H1 (cell line): Measurements from ENCODE around the gene LRRIQ3.

ENCODE experiments used
- CHD1 ChIP-seq: IDR thresholded peaks from 2 replicates; pipeline ENCODE4 v1.6.1; 2012; ENCODE audit warnings: low read depth, low read length, improper control_type of control experiment
- CTCF ChIP-seq, 3 experiments: IDR thresholded peaks; 1 replicate in 2 of 3; 2 replicates in 1 of 3; pipeline versions ENCODE4 v1.5.1 to v1.6.1; 2011; ENCODE audit warnings: low read length in 3 of 3, mild to moderate bottlenecking in 3 of 3, inconsistent platforms in 2 of 3, low read depth in 1 of 3, moderate library complexity in 1 of 3; ENCODE audit not compliant: insufficient read depth in 1 of 3; ENCODE audit errors: control extremely low read depth in 1 of 3
- KDM5A ChIP-seq: fragments of 200-600 bp; IDR thresholded peaks from 2 replicates; pipeline ENCODE4 v1.7.1; 2012; ENCODE audit warnings: mild to moderate bottlenecking, low read length, inconsistent platforms, mixed read lengths
- POLR2AphosphoS5 ChIP-seq: IDR thresholded peaks from 2 replicates; pipeline ENCODE4 v1.6.1; 2011; ENCODE audit warnings: low read depth, low read length
- SAP30 ChIP-seq: fragments of 300-600 bp; sonication (generic); IDR thresholded peaks from 2 replicates; pipeline ENCODE4 v1.7.1; 2012; ENCODE audit warnings: low read length, moderate library complexity, mild to moderate bottlenecking, inconsistent platforms; ENCODE audit not compliant: insufficient read depth, insufficient replicate concordance
- SIN3A ChIP-seq, 2 experiments: IDR thresholded peaks in 1 of 2; conservative IDR thresholded peaks in 1 of 2; 2 replicates each; pipeline ENCODE4 v1.6.1; 2011 to 2012; ENCODE audit warnings: low read length in 2 of 2, improper control_type of control experiment in 1 of 2, low read depth in 1 of 2, mild to moderate bottlenecking in 1 of 2
- SP1 ChIP-seq: IDR thresholded peaks from 2 replicates; pipeline ENCODE4 v1.6.1; 2011; ENCODE audit warnings: low read depth, low read length
- SRF ChIP-seq: IDR thresholded peaks from 2 replicates; pipeline ENCODE4 v1.6.1; 2011; ENCODE audit warnings: mild to moderate bottlenecking, low read depth, low read length, moderate library complexity
- USF2 ChIP-seq: IDR thresholded peaks from 2 replicates; pipeline ENCODE4 v1.6.1; 2011; ENCODE audit warnings: low read length, improper control_type of control experiment

GRCh38 chr1:74193908-74194307 lies 4.1 kb downstream of the LRRIQ3 start:
- TF ChIP-seq CTCF (IDR thresholded peaks at IDR 0.05; ENCODE audit: control extremely low read depth in 1 of 3, insufficient read depth in 1 of 3, low read depth in 1 of 3, low read length in 3 of 3) (no peak), SAP30 (no peak), SP1 (no peak), SIN3A (conservative IDR thresholded peaks at IDR 0.05 in 1 of 2, IDR thresholded peaks at IDR 0.05 in 1 of 2; ENCODE audit: low read depth in 1 of 2, low read length in 2 of 2) (no peak), CHD1 (no peak), SRF (no peak), USF2 (no peak), KDM5A (no peak), POLR2AphosphoS5 (no peak)
